Muscle layer of colon (tissue), 2 donors: ENCODE data around the gene ZNF560.
"Not testable (repeated sequence)": the region's sequence is repeated elsewhere in the genome, so short reads cannot be mapped to it uniquely, and the experiment has no call there.

Experiments used
- H3K27ac ChIP-seq: one replicate; pipeline ENCODE4 v1.7.0; 2013; ENCODE audit warnings: low read depth, mild to moderate bottlenecking, low read length, moderate library complexity
- H3K27me3 ChIP-seq, 2 donors: one replicate each; pipeline ENCODE4 v1.7.0; 2013; ENCODE audit warnings: low read length in 2 of 2, mild to moderate bottlenecking in 2 of 2; ENCODE audit not compliant: insufficient read depth in 2 of 2, control insufficient read depth in 1 of 2
- H3K36me3 ChIP-seq: one replicate; pipeline ENCODE4 v1.7.0; 2013; ENCODE audit warnings: mild to moderate bottlenecking, low read length; ENCODE audit not compliant: insufficient read depth
- H3K4me1 ChIP-seq: one replicate; pipeline ENCODE4 v1.7.0; 2013; ENCODE audit warnings: mild to moderate bottlenecking, low read length; ENCODE audit not compliant: insufficient read depth
- H3K4me3 ChIP-seq, 2 donors: one replicate each; pipeline ENCODE4 v1.7.0; 2013; ENCODE audit warnings: low read length in 2 of 2, low read depth in 1 of 2, mild to moderate bottlenecking in 1 of 2, moderate library complexity in 1 of 2
- H3K9ac ChIP-seq: one replicate; pipeline ENCODE4 v1.7.0; 2013; ENCODE audit warnings: low read length
- H3K9me3 ChIP-seq: one replicate; pipeline ENCODE4 v1.7.0; 2013; ENCODE audit warnings: mild to moderate bottlenecking, low read length
- donor health status: abdominal sarcoma.
- donor health status: Adenocarcinoma of cecum.

The ZNF560 gene

GRCh38 chr19:9498183-9498902 is at the start of gene ZNF560:
Gene ZNF560 (minus strand): TSS chr19:9498616. CDS start chr19:9475313, 23,303 bp downstream.
- no peak within 1 kb of the TSS for H3K4me3 ChIP-seq
- peaks cover 0 to 5% of the 10 kb centered on the region in 2 donors for H3K27me3 ChIP-seq
- no peaks in the 10 kb centered on the region for H3K36me3 ChIP-seq
- H3K9me3 ChIP-seq, result peaks cover 19% of the 10 kb centered on the region
- H3K9ac ChIP-seq, result no peak within 1 kb of the TSS
- H3K4me1 ChIP-seq, result no peaks in the 10 kb centered on the region
- H3K27ac ChIP-seq, result no peak within 1 kb of the TSS

- Histone ChIP-seq H3K27me3 (no peaks in the 10 kb centered on the region), H3K9ac (no peak overlapping the region), H3K9me3 (no peaks in the 10 kb centered on the region), H3K27ac (no peak overlapping the region), H3K4me3 (no peak overlapping the region), H3K4me1 (no peaks in the 10 kb centered on the region), H3K36me3 (no peaks in the 10 kb centered on the region)
These were observed 49.5 kb upstream of the ZNF560 start for GRCh38 chr19:9547870-9548269.

- not testable (repeated sequence) for H3K36me3 ChIP-seq, H3K4me1 ChIP-seq, H3K27me3 ChIP-seq, H3K9ac ChIP-seq, H3K4me3 ChIP-seq, H3K27ac ChIP-seq, H3K9me3 ChIP-seq
These were observed 42.9 kb upstream of the ZNF560 start for GRCh38 chr19:9541281-9541680.

- not testable (repeated sequence) for H3K9ac ChIP-seq, H3K27me3 ChIP-seq, H3K27ac ChIP-seq, H3K4me1 ChIP-seq
- peak overlapping the region in 1 of 2 donors; percentile 83 for H3K4me3 ChIP-seq
- peaks cover 16% of the 10 kb centered on the region for H3K9me3 ChIP-seq
- peaks cover 13% of the 10 kb centered on the region for H3K36me3 ChIP-seq
These were observed 41.5 kb upstream of the ZNF560 start for GRCh38 chr19:9539921-9540320.

GRCh38 chr19:9539201-9539600 is 40.8 kb upstream of the ZNF560 start:
- not testable (repeated sequence) for H3K27me3 ChIP-seq, H3K27ac ChIP-seq, H3K4me1 ChIP-seq, H3K9ac ChIP-seq
- Histone ChIP-seq H3K4me3 (peak overlapping the region in 1 of 2 donors; percentile 83), H3K9me3 (peaks cover 22% of the 10 kb centered on the region), H3K36me3 (peaks cover 20% of the 10 kb centered on the region)

- peaks cover 29% of the 10 kb centered on the region for H3K9me3 ChIP-seq
- H3K4me1 ChIP-seq, result no peaks in the 10 kb centered on the region
- peaks cover 28% of the 10 kb centered on the region for H3K36me3 ChIP-seq
- H3K4me3 ChIP-seq, result peak within 1 kb of the TSS; percentile 78 to 83
- no peaks in the 10 kb centered on the region for H3K27me3 ChIP-seq
- peak within 1 kb of the TSS; percentile 75 for H3K27ac ChIP-seq
- H3K9ac ChIP-seq, result peak within 1 kb of the TSS; percentile 89
These were observed 40.0 kb upstream of the ZNF560 start, which contains the start of gene ZNF426 for GRCh38 chr19:9538183-9539058. Gene ZNF426 (minus strand): TSS chr19:9538645. CDS start chr19:9536232, 2,413 bp downstream.

- H3K27me3 ChIP-seq, result no peaks in the 10 kb centered on the region
- peak overlapping the region in 1 of 2 donors; percentile 20 for H3K4me3 ChIP-seq
- H3K4me1 ChIP-seq, result no peaks in the 10 kb centered on the region
- H3K36me3 ChIP-seq, result peaks cover 53% of the 10 kb centered on the region
- no peak overlapping the region for H3K27ac ChIP-seq
- H3K9me3 ChIP-seq, result peaks cover 53% of the 10 kb centered on the region
- H3K9ac ChIP-seq, result no peak overlapping the region
These were observed 37.5 kb upstream of the ZNF560 start for GRCh38 chr19:9535934-9536333.

GRCh38 chr19:9531933-9532332 is 33.5 kb upstream of the ZNF560 start:
- Histone ChIP-seq H3K9ac (no peak overlapping the region), H3K36me3 (peaks cover 92% of the 10 kb centered on the region)

GRCh38 chr19:9528757-9529336 is 30.4 kb upstream of the ZNF560 start:
- Histone ChIP-seq H3K4me1 (no peaks in the 10 kb centered on the region), H3K27me3 (no peaks in the 10 kb centered on the region), H3K9me3 (peaks cover 86% of the 10 kb centered on the region), H3K36me3 (peaks cover 75% of the 10 kb centered on the region), H3K9ac (no peak overlapping the region), H3K27ac (no peak overlapping the region), H3K4me3 (peak overlapping the region in 1 of 2 donors; percentile 36)

More at GRCh38 chr19:9531933-9532332, 33.5 kb upstream of the ZNF560 start:
- H3K4me3 ChIP-seq, result no peak overlapping the region
- no peaks in the 10 kb centered on the region for H3K4me1 ChIP-seq
- no peaks in the 10 kb centered on the region for H3K27me3 ChIP-seq
- H3K9me3 ChIP-seq, result peaks cover 84% of the 10 kb centered on the region
- H3K27ac ChIP-seq, result no peak overlapping the region

- no peak overlapping the region for H3K27ac ChIP-seq
- H3K27me3 ChIP-seq, result no peaks in the 10 kb centered on the region
- no peak overlapping the region for H3K9ac ChIP-seq
- H3K9me3 ChIP-seq, result peaks cover 67% of the 10 kb centered on the region
- H3K4me1 ChIP-seq, result no peaks in the 10 kb centered on the region
- peaks cover 27% of the 10 kb centered on the region for H3K36me3 ChIP-seq
- H3K4me3 ChIP-seq, result peak overlapping the region in 1 of 2 donors; percentile 25
These were observed 25.6 kb upstream of the ZNF560 start for GRCh38 chr19:9523885-9524474.

- H3K9ac ChIP-seq, result no peak overlapping the region
- H3K4me3 ChIP-seq, result no peak overlapping the region
- H3K36me3 ChIP-seq, result no peaks in the 10 kb centered on the region
- no peaks in the 10 kb centered on the region for H3K9me3 ChIP-seq
- H3K27me3 ChIP-seq, result no peaks in the 10 kb centered on the region
- H3K4me1 ChIP-seq, result no peaks in the 10 kb centered on the region
- H3K27ac ChIP-seq, result no peak overlapping the region
These were observed 8.9 kb upstream of the ZNF560 start for GRCh38 chr19:9507285-9507684.
